Measurements from ENCODE around the gene UBFD1. TPM values are rescaled to one million over a fixed set of nuclear protein-coding genes. Genes with fewer than 3 reads are reported as not detected.
"Not testable (repeated sequence)": the region's sequence is repeated elsewhere in the genome, so short reads cannot be mapped to it uniquely, and the experiment has no call there.

UBFD1 gene
- total and polyA plus RNA-seq, 3 donors from 2014 or later: 76.8 to 275 (median 269) TPM

DNA sequence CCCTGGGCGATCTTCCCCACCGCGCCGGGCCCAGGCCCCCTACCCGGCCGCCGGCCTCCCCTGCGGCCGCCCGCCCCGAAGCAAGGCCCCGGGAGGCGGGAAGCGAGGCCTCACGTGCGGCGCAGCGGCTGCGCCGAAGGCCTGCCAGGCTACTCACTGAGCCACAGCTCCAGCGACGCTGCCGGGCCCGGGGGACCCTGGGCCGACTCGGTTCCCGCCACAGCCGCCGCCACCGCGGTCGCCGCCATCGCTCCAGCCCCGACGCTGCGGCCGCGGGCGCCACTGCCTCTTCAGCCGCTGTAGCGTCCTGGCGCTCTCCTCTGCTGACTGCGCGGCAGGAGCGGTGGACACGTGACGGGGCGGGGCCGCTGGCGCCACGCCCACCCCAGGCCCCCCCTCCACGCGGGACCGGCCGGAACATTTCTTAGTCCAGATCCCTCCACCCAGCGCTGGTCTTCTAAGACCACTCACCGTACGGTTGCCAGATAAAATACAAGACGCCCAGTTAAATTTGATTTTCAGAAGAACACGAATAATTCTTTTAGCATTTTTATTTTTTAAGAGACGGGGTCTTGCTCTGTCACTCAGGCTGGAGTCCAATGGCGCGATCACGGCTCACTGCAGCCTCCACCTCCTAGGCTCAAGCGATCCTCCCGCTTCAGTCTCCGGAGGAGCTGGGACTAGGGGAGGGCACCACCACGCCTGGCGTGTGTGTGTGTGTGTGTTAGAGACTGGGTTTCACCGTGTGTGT is 47.2 kb upstream of the UBFD1 start, which contains the start of gene GGA2:
GGA2 (minus strand) TSS at position 331 of the 751 bp plus-strand sequence; CDS start at position 248, 83 bp downstream.
- H3K27me3 ChIP-seq: no peaks in the 10 kb centered on the region
- peak within 1 kb of the TSS; percentile 31 to 87 for H3K27ac ChIP-seq
- no peaks in the 10 kb centered on the region for H3K36me3 ChIP-seq (ENCODE audit: low read depth, missing control alignments)
- intact Hi-C loops (cut with DNase I; ENCODE audit: low total_unique reads): no loop called here
- DNase-seq: peak; percentile 90
- TF ChIP-seq POLR2A (IDR thresholded peaks at IDR 0.05): peak; percentile 87
- TF ChIP-seq, protein P1, sequence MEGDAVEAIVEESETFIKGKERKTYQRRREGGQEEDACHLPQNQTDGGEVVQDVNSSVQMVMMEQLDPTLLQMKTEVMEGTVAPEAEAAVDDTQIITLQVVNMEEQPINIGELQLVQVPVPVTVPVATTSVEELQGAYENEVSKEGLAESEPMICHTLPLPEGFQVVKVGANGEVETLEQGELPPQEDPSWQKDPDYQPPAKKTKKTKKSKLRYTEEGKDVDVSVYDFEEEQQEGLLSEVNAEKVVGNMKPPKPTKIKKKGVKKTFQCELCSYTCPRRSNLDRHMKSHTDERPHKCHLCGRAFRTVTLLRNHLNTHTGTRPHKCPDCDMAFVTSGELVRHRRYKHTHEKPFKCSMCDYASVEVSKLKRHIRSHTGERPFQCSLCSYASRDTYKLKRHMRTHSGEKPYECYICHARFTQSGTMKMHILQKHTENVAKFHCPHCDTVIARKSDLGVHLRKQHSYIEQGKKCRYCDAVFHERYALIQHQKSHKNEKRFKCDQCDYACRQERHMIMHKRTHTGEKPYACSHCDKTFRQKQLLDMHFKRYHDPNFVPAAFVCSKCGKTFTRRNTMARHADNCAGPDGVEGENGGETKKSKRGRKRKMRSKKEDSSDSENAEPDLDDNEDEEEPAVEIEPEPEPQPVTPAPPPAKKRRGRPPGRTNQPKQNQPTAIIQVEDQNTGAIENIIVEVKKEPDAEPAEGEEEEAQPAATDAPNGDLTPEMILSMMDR (IDR thresholded peaks at IDR 0.05): peak in 1 of 3 experiments; percentile 33
- H3K4me3 ChIP-seq: peak within 1 kb of the TSS; percentile 71 to 97
- no peaks in the 10 kb centered on the region for H3K9me3 ChIP-seq
- H3K4me1 ChIP-seq: peaks cover 19% of the 10 kb centered on the region
- 0 to 1% methylated on average over 31 to 55 of the region's 71 CpGs for WGBS, 2 donors

DNA sequence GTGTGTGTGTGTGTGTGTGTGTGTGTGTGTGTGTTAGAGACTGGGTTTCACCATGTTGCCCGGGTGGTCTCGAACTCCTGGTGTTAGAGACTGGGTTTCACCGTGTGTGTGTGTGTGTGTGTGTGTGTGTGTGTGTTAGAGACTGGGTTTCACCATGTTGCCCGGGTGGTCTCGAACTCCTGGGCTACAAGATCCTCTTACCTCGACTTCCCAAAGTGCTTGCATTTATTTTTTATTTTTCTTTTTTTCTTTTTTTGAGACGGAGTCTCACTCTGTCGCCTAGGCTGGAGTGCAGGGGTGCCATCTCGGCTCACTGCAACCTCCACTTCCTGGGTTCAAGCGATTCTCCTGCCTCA is 46.6 kb upstream of the UBFD1 start:
- intact Hi-C loops (cut with DNase I; ENCODE audit: low total_unique reads); DNase-seq; H3K36me3 ChIP-seq (ENCODE audit: low read depth, missing control alignments); H3K9me3 ChIP-seq; H3K27me3 ChIP-seq: not testable (repeated sequence)
- Histone ChIP-seq H3K27ac (peak overlapping the region in 1 of 2 donors; percentile 87), H3K4me1 (peaks cover 17% of the 10 kb centered on the region), H3K4me3 (peak overlapping the region; percentile 71 to 97)
- WGBS, 2 donors: 56 to 68% methylated on average over 8 to 10 of the region's 10 CpGs

DNA sequence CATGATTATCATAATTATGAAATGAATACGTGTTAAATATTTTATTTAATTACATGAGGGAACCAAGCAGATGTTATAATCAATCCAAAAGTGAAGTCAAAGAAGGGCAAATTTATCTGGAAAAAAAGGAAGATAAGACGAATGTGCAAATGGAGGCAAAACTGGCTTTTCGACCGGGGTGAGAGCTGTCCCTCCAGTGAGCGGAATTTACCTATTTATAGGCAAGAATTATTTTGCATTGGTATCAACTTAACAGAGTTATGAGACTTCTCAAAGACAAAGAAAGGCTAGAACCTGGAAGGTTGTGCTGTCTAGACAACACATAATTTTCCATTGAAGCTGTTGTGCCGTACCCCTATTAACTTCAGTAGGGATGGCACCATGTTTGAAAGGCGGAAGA is 45.8 kb upstream of the UBFD1 start:
- H3K27ac ChIP-seq: no peak overlapping the region
- no peaks in the 10 kb centered on the region for H3K36me3 ChIP-seq (ENCODE audit: low read depth, missing control alignments)
- no peak for DNase-seq
- no peak overlapping the region for H3K4me3 ChIP-seq
- no peaks in the 10 kb centered on the region for H3K27me3 ChIP-seq
- TF ChIP-seq, protein P1 (IDR thresholded peaks at IDR 0.05): no peak
- TF ChIP-seq POLR2A (IDR thresholded peaks at IDR 0.05): no peak
- intact Hi-C loops (cut with DNase I; ENCODE audit: low total_unique reads): no loop called here
- WGBS, 2 donors: 87% methylated on average over 7 of the region's 7 CpGs
- peaks cover 17% of the 10 kb centered on the region for H3K4me1 ChIP-seq
- no peaks in the 10 kb centered on the region for H3K9me3 ChIP-seq

DNA sequence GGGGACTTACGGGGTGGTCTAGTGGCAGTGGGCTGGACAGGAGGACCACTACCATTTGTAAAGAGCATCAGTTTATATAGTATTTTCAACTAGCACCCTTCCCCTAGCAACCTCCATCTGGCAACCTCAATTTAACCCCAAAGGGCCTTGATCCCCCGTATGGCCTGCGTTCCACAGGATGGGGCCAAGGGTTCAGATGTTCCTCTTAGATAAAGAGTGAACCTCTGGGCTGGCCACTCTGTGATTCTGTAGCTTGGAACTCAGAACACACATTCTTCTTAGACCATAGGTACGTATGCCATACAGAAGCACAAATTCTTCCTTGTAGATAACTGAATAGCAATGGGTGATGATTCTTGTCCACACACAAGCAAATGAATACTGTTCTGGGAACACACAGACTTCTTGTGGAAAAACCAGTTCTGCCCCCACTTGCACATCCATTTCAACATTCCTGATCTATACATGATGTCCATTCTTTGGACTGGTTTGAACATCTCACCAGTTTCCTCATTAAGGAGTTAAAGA is 45.3 kb upstream of the UBFD1 start:
- 88% methylated on average over 4 of the region's 4 CpGs for WGBS, 2 donors
- no peak overlapping the region for H3K27ac ChIP-seq
- intact Hi-C loops (cut with DNase I; ENCODE audit: low total_unique reads): no loop called here

More for the DNA sequence above, 45.3 kb upstream of the UBFD1 start:
- Histone ChIP-seq H3K4me3 (no peak overlapping the region), H3K4me1 (peaks cover 17% of the 10 kb centered on the region), H3K36me3 (ENCODE audit: low read depth, missing control alignments) (no peaks in the 10 kb centered on the region), H3K27me3 (no peaks in the 10 kb centered on the region), H3K9me3 (no peaks in the 10 kb centered on the region)
- no peak for TF ChIP-seq POLR2A (IDR thresholded peaks at IDR 0.05)
- TF ChIP-seq, protein P1 (IDR thresholded peaks at IDR 0.05): no peak
- no peak for DNase-seq
